ENCODE measurements around the gene GPC1.

GPC1 gene

GRCh38 chr2:240434728-240435456 lies 571 bp upstream of the GPC1 start:
- Histone ChIP-seq H3K9me3 (ENCODE audit: insufficient read depth, low read depth, low read length) (no peaks in the 10 kb centered on the region), H3K4me1 (ENCODE audit: insufficient read depth, low read length) (no peaks in the 10 kb centered on the region), H3K27me3 (ENCODE audit: insufficient read depth, low read length) (peaks cover 26% of the 10 kb centered on the region), H3K9ac (ENCODE audit: low read depth, low read length) (peak overlapping the region; percentile 40; the same call in 1 of the 2 replicates), H3K4me3 (ENCODE audit: low read length) (peak overlapping the region; percentile 84), H3K27ac (ENCODE audit: low read depth, low read length) (peak overlapping the region; percentile 64), H3K36me3 (ENCODE audit: insufficient read depth, low read length) (no peaks in the 10 kb centered on the region)
- 1% methylated on average over 70 of the region's 71 CpGs for WGBS

GRCh38 chr2:240435948-240436682 lies 652 bp downstream of the GPC1 start:
- WGBS, result under 1% methylated on average over 88 of the region's 88 CpGs
- Histone ChIP-seq H3K4me3 (ENCODE audit: low read length) (peak overlapping the region; percentile 84), H3K9ac (ENCODE audit: low read depth, low read length) (peak overlapping the region; percentile 78), H3K4me1 (ENCODE audit: insufficient read depth, low read length) (no peaks in the 10 kb centered on the region), H3K27me3 (ENCODE audit: insufficient read depth, low read length) (peaks cover 26% of the 10 kb centered on the region), H3K36me3 (ENCODE audit: insufficient read depth, low read length) (no peaks in the 10 kb centered on the region), H3K9me3 (ENCODE audit: insufficient read depth, low read depth, low read length) (no peaks in the 10 kb centered on the region), H3K27ac (ENCODE audit: low read depth, low read length) (peak overlapping the region; percentile 37; the same call in 1 of the 2 replicates)

DNA sequence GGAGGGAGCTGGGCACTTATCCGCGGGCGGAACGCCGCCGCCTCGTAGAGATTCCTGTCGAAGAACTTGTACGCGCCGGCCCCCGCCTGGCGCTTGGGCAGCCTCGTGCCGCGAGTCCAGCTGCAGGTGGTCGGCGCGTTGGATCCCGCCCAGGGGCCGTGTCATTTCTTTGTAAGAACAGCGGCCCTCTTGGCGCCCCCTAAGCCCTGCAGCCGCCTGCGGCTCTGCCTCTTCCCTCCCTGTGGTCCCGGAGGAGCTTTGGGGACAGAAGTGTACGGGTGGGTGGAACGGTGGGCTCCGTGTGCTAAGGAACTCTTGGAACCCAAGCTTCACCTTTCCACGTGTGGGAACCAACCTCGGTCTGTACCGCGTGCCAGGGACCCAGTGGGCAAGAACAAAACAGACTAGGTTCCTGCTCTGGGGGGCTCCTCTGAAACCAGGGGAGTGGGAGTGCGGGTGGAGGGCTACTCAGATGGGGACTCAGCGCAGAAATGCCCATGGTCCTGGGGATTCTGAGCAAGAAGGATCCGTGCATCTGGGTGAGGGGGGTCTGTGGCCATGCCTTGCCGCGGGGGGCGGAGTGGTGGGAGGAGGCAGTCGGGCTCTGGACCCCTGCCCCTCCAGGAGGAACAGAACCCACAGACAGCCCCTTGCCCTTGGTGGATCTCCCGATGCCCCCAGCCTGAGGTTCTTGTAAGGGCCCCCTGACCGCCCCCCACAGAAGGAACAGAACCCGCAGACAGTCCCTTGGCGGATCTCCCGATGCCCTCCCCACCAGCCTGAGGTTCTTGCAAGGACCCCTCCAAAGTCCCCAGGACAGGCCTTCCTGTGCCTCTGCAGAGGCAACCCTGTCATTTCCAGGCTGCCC lies 1.5 kb downstream of the GPC1 start:
- Histone ChIP-seq H3K27ac (ENCODE audit: low read depth, low read length) (no peak overlapping the region), H3K4me3 (ENCODE audit: low read length) (peak overlapping the region; percentile 84), H3K9me3 (ENCODE audit: insufficient read depth, low read depth, low read length) (no peaks in the 10 kb centered on the region), H3K27me3 (ENCODE audit: insufficient read depth, low read length) (peaks cover 26% of the 10 kb centered on the region), H3K9ac (ENCODE audit: low read depth, low read length) (0 out of 2 replicates have a peak overlapping the region, but pooled peaks have one; percentile 40), H3K4me1 (ENCODE audit: insufficient read depth, low read length) (no peaks in the 10 kb centered on the region), H3K36me3 (ENCODE audit: insufficient read depth, low read length) (no peaks in the 10 kb centered on the region)
- WGBS, result 25% methylated on average over 45 of the region's 45 CpGs

- no peaks in the 10 kb centered on the region for H3K4me1 ChIP-seq (ENCODE audit: insufficient read depth, low read length)
- no peak overlapping the region for H3K9ac ChIP-seq (ENCODE audit: low read depth, low read length)
Observed at GRCh38 chr2:240437551-240437860, 2.0 kb downstream of the GPC1 start.

GRCh38 chr2:240437861-240438809 lies 2.7 kb downstream of the GPC1 start:
- H3K27me3 ChIP-seq (ENCODE audit: insufficient read depth, low read length), result peaks cover 26% of the 10 kb centered on the region
- 37% methylated on average over 24 of the region's 24 CpGs for WGBS
- no peaks in the 10 kb centered on the region for H3K4me1 ChIP-seq (ENCODE audit: insufficient read depth, low read length)
- H3K9ac ChIP-seq (ENCODE audit: low read depth, low read length), result no peak overlapping the region
- H3K9me3 ChIP-seq (ENCODE audit: insufficient read depth, low read depth, low read length), result no peaks in the 10 kb centered on the region
- no peaks in the 10 kb centered on the region for H3K36me3 ChIP-seq (ENCODE audit: insufficient read depth, low read length)
- H3K4me3 ChIP-seq (ENCODE audit: low read length), result no peak overlapping the region
- no peak overlapping the region for H3K27ac ChIP-seq (ENCODE audit: low read depth, low read length)

More at GRCh38 chr2:240437551-240437860, 2.0 kb downstream of the GPC1 start:
- H3K9me3 ChIP-seq (ENCODE audit: insufficient read depth, low read depth, low read length), result no peaks in the 10 kb centered on the region
- peaks cover 26% of the 10 kb centered on the region for H3K27me3 ChIP-seq (ENCODE audit: insufficient read depth, low read length)
- H3K36me3 ChIP-seq (ENCODE audit: insufficient read depth, low read length), result no peaks in the 10 kb centered on the region
- H3K27ac ChIP-seq (ENCODE audit: low read depth, low read length), result no peak overlapping the region
- 95% methylated on average over 2 of the region's 2 CpGs for WGBS
- no peak overlapping the region for H3K4me3 ChIP-seq (ENCODE audit: low read length)

DNA sequence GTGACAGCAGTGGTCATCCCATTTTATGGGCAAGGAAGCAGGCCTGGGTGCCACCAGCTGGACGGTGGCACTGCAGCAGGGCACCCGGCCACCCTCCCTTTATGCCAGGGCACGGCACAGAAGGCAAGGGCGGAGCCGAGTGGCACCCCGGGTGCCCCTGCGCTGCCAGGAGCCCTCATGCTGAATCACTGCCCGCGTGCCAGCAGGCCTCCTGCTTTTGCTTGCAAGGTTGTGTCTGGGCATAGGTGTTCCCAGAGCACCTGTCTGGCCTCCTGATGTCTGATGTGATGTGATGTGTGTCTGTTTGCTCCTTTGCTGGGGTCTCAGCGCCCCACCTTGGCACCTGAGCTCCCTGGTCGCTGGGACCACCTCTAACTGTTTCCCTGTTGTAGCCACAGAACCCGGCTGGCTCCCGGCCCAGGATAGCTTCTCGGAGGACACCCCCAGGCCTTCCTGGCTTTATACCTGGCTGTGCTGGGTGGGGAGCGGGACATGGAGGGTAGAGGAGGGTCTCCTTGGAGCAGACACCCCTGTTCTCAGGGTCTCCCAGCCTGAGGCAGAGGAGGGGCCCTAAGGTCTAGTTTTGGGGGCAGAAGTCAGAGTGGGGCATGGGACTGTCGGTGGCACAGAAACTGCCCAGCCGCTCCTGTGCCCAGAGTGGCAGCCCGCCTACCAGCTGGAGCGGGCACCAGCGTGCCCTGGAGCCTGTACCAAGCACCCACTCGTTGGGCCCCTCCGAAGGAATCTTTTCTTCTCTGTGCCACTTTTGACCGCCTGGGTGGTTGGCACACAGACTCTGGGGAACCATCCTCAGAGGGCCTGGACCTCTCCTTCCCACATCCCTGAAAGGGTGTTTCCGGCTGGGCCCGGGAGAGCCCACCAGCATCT lies 3.6 kb downstream of the GPC1 start:
- WGBS, result 93% methylated on average over 25 of the region's 25 CpGs

DNA sequence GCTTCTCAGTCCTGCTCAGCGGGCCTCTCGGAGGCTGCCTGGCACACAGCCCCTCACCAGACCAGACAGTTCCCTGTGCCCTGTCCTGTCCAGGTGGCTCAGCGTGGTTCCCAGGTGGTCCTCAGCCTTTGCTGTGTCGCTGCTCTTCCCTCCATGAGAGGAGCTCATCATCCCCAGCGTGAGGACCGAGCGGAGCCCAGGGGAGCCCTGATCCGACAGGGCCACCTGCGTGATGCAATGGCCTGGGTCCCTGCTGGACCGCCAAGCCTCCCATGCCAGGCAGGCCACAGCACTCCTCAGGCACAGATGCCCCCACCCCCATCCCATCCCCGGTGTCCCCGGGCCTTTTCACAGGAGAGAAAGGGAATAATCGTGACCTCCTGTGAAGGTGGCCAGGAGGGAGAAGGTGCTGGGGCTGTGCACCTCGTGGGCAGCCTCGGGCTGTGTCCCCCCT lies 4.3 kb downstream of the GPC1 start:
- no peaks in the 10 kb centered on the region for H3K36me3 ChIP-seq (ENCODE audit: insufficient read depth, low read length)
- no peak overlapping the region for H3K9ac ChIP-seq (ENCODE audit: low read depth, low read length)
- H3K4me1 ChIP-seq (ENCODE audit: insufficient read depth, low read length), result no peaks in the 10 kb centered on the region
- peaks cover 21% of the 10 kb centered on the region for H3K27me3 ChIP-seq (ENCODE audit: insufficient read depth, low read length)
- no peak overlapping the region for H3K4me3 ChIP-seq (ENCODE audit: low read length)
- no peaks in the 10 kb centered on the region for H3K9me3 ChIP-seq (ENCODE audit: insufficient read depth, low read depth, low read length)
- WGBS, result 93% methylated on average over 15 of the region's 15 CpGs
- no peak overlapping the region for H3K27ac ChIP-seq (ENCODE audit: low read depth, low read length)

More for the DNA sequence above, 3.6 kb downstream of the GPC1 start:
- no peak overlapping the region for H3K4me3 ChIP-seq (ENCODE audit: low read length)
- no peaks in the 10 kb centered on the region for H3K4me1 ChIP-seq (ENCODE audit: insufficient read depth, low read length)
- no peak overlapping the region for H3K27ac ChIP-seq (ENCODE audit: low read depth, low read length)
- H3K27me3 ChIP-seq (ENCODE audit: insufficient read depth, low read length), result peaks cover 26% of the 10 kb centered on the region
- no peaks in the 10 kb centered on the region for H3K36me3 ChIP-seq (ENCODE audit: insufficient read depth, low read length)
- H3K9me3 ChIP-seq (ENCODE audit: insufficient read depth, low read depth, low read length), result no peaks in the 10 kb centered on the region
- H3K9ac ChIP-seq (ENCODE audit: low read depth, low read length), result no peak overlapping the region

DNA sequence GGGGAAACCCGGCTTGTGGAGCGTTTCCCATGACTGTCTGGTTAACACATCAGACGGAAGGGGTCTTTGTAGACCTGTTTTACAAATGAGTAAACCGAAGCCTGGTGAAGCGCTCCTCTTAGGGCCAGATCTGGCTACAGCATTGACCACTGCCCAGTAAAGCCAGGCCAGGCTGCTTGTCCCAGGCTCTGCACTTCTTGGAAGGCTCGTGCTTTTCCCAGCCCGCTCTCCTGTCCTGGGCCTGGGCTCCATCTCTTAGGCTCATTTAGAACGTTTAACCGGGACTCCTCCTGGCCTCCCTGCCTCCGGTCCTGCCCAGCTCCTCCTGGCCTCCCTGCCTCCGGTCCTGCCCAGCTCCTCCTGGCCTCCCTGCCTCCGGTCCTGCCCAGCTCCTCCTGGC lies 4.8 kb downstream of the GPC1 start:
- H3K9ac ChIP-seq (ENCODE audit: low read depth, low read length), result no peak overlapping the region

GRCh38 chr2:240440704-240441320 lies 5.3 kb downstream of the GPC1 start:
- H3K9ac ChIP-seq (ENCODE audit: low read depth, low read length), result no peak overlapping the region
- H3K9me3 ChIP-seq (ENCODE audit: insufficient read depth, low read depth, low read length), result no peaks in the 10 kb centered on the region
- H3K4me1 ChIP-seq (ENCODE audit: insufficient read depth, low read length), result no peaks in the 10 kb centered on the region
- no peaks in the 10 kb centered on the region for H3K36me3 ChIP-seq (ENCODE audit: insufficient read depth, low read length)
- H3K27ac ChIP-seq (ENCODE audit: low read depth, low read length), result no peak overlapping the region
- no peak overlapping the region for H3K4me3 ChIP-seq (ENCODE audit: low read length)
- H3K27me3 ChIP-seq (ENCODE audit: insufficient read depth, low read length), result peaks cover 21% of the 10 kb centered on the region
- WGBS, result 92% methylated on average over 18 of the region's 18 CpGs

More for the DNA sequence above, 4.8 kb downstream of the GPC1 start:
- no peaks in the 10 kb centered on the region for H3K9me3 ChIP-seq (ENCODE audit: insufficient read depth, low read depth, low read length)
- H3K36me3 ChIP-seq (ENCODE audit: insufficient read depth, low read length), result no peaks in the 10 kb centered on the region
- whole genome bisulfite sequencing, result 97% methylated on average over 10 of the region's 12 CpGs
- H3K27me3 ChIP-seq (ENCODE audit: insufficient read depth, low read length), result peaks cover 21% of the 10 kb centered on the region
- H3K27ac ChIP-seq (ENCODE audit: low read depth, low read length), result no peak overlapping the region
- H3K4me3 ChIP-seq (ENCODE audit: low read length), result no peak overlapping the region
- no peaks in the 10 kb centered on the region for H3K4me1 ChIP-seq (ENCODE audit: insufficient read depth, low read length)
